C1 segment of cervical spinal cord (tissue), 14 donors: ENCODE data around the gene FAF1.

ENCODE experiments used
- DNase-seq, 14 donors: peaks; one replicate each; lab custom pipeline; 2025; lab: John Stamatoyannopoulos, UW

Gene FAF1

DNA sequence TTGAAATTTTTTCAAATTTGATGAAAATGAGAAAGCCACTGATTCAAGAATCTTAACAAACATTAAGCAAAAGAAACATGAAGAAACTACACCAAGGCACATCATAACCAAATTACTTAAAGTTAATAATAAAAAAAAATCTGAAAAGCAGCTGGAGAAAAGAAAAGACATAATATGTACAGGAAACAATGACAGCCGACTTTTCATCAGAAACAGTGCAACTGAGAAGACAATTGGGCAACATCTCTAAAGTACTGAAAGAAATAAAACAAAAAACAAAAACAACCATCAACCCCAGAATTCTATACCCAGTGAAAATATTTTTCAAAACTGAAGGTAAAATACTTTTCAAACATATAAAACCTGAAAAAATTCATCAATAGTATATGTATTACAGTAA, 463.1 kb downstream of the FAF1 start:
- DNase-seq, result no peak

DNA sequence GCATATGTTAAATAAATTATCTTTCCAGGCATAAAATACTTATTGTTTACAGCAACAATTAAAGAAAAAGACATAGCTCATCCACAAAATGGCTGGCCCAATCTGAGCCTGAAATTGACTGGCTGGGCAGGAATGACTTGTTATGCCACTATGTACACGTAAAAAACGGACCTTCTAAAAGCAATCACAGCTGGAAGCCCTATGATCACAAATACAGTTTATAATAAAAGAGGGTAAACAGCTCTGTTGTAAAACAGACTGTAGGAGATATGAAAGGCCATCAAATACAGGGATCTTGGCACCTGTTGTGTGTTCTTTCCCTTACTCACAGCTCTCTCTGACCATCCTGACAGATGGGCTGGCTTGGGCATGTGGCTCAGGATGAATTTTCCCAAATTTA, 466.4 kb downstream of the FAF1 start:
- DNase-seq, result no peak

DNA sequence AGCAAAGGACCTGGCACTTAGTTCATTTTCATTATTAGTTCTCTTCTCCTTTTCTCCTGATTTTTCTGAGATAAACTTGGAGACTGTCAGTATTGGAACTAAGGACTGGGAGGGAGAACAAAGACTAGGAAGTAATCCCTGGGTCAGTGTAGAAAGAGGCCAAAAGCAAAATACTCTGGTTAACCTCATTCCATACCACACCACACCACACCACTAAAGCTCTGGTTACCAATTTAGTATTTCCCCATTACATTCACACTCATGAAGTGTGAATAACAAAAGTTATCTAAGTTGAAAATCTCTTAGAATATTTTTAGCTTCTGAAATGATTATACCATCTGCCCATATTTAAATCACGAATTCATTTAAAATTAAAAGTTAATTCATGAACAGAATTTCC, 467.9 kb downstream of the FAF1 start:
- DNase-seq, result no peak

DNA sequence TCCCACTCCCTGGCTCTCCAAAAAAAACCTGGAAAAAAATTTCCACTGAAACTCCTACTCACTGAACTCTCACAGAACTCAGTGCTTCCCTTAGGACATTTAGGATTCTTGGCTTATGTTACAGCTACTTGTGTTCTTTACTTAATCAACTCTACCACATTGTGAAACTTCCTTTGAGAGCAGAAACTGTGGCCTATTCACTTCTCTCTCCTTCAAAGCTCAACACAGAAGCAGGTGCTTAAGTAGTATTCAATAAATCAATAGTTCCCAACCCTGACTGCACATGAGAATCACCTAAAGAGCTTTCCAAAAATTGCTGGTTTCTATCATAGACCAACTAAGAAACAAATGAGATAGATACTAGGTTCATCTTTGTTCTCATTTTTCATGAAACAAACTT, 468.9 kb downstream of the FAF1 start:
- DNase-seq, result no peak

DNA sequence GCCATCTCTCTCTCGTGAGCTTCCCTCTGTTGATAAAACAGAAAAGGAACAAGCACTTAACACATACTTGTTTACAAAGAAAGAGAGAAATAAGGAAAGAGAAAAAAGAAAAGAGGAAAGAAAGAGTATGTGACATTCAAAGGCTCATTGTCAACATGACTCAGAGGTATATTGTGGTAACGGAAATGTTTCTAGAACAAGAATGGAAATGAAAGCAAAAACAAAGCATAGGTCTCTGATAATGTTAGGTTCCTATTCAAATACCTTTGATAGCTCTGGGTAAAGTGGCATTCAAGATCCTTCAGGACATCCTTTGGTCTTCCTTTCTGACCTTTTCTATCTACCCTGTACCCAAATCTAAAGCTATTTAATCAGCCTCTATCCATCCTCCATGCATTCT, 469.4 kb downstream of the FAF1 start:
- no peak for DNase-seq

DNA sequence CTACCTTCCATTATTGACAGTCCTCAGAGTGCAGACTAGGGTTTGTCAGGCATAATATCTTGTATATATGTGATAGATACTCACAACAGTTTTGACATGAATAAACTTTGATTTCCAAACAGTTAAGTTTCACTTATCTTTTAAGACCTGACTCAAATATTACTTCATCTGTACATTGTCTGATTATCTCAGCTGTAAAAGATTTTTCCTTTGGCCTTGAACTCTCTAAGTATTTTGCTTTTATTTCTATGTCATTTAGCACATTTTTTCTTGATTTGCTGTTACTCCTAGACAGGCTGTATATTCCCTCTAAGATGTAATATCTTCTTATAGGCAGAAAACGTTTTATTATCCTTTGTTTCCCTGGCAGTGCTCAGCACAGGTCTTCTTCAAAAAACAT, 471.2 kb downstream of the FAF1 start:
- DNase-seq, result no peak

DNA sequence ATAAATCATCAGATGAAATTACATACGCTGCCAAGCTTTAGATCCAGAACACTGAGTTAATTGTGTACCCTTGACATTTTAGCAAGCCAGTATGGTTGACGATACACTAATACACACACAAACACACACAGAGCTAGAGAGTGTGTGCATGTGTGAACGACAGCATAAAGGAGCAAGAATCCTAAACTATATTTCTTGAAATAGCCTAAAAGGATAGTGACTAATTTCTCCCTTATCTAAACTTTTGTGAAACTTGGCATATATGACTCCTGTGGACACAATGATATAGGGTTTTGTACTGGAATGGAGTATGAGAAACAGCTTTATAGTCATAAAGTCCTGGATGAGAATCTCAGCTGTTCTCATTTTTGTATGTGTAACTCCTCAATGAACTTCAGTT, 471.7 kb downstream of the FAF1 start:
- no peak for DNase-seq

DNA sequence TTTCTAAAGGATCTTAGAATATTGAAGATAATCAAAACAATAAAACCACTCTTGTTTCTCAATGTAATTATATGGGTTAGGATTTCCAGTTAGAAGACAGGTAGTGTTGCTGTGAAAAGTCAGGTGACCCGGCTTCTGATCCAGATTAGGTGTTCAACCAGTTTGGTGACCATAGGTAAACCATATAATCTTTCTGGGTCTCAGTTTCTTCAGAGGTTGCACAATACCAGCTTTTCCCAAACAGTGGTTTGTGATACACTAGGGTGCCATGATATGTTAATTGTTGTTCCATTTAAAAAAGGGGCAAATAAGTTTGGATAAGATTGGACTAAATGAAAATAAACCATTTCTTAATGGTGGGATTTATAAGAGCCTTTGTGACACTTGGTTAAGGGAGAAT, 472.3 kb downstream of the FAF1 start:
- DNase-seq, result no peak

DNA sequence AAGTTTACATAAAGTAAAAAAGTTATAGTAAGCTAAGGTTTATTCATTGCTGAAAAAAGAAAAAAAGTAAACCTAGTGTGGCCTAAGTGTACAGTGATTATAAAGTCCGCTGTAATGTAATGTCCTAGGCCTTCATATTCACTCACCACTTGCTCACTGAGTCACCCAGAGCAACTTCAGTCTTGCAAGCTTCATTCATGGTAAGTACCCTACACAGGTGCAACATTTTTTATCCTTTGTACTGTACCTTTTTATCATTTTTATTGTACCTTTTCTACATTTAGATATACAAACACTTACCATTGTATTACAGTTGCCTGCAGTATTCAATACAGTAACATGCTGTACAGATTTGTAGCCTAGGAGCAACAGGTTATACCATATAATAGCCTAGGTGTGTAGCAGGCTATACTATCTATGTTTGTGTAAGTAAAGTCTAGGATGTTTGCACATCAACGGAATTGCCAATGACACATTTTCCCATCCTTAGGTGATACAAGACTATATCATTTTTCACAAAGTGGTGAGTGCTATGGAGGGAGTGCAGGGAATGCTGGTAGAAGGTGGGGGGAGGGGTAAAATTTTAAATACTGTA, 478.8 kb downstream of the FAF1 start:
- no peak for DNase-seq

DNA sequence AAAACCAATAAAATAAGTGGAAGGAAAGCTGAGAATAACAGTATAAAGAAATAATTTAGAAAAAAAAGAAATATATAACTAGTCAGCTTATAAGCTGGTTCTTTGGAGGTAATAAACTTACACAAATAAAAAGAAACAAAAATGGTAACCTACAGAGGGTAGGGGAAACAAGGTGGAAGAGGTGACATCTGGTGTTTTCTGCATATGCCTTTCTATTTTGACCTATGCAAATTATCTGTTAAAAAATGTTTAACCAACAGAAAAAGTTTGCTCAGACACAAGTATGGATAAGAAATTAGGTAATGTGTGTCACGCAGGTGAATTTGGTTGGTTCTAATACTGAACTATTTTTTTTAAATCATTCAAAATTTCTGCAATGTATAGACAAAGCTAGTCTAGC, 483.3 kb downstream of the FAF1 start:
- DNase-seq, result no peak

DNA sequence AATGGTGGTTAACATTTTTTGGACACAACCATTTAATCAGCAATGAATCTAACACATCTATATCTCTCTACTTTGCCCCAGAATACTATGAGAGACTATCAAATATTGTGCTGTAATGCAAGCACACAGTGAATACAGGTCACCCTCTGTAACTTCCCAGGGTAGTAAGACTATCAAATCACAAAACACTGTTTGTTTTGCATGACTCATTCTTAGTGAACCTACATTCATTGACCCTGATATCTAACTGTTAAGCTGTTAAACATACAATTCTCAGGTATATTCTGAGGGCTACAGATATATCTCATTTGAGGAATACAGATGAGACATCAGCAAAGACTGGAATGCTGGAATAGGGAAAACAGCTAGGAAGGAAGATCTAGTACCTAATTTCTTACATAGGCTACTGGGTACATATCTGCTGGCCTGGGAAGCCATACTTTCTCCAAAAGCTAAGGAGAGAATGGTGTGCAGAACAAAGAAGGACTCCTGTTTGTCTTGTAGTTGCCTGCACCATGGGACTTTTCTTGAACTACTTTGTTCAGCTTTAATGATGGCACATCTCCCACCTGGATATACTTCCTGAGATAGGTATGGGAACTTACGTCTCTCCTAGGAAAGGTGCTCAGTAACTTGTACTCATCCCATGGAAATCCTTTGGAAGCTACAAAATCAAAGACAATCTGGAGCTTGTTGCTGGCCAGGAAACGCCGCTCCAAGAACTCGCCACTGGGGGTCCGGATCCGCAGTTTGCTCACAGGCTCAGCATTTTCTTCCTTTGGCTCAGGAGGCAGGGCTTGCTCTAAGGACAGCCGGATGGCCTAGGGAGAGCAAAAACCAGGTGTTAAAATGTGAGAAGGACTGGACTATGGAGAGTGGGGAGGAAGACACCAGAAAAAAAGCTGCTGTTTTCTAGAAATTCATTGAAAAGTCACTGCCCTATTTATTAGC, 484.9 kb downstream of the FAF1 start:
- no peak for DNase-seq

DNA sequence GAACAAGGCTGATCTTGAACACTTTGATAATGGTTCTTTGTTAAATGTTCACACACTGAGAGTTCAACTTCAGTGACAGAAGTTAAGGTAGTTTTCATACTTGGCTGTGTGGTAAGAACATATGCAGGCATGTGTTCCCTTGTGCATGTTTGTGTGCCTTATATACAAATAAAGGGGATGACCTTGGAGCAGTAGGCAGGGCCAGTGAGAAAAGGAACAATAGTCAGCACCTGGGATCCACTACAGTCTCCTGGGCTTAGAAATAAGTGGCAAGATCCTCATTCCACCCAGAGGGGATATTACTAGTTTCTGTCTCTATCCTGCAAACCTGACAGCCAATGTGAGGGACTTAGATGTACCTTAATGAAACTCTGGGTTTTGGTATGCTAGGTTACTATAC, 486.6 kb downstream of the FAF1 start:
- DNase-seq, result no peak

DNA sequence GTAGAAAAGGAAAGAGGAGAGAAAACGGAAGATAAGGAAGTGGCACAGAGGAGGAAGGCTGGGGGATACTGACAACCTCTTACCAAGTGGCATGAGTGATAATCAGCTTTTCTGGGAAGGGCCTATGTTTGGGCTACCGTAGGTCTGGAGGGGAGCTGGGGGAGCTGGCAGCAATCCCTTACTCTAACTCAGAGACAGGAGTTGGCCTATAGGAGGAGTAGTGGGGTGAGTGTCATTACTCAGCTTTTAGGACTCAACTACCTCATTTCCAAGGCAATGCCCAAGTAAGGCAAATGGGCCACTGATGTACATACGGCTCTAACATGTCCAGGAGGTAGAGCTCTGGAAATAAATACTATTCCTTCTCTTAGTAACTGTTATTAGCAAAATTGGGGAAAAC, 488.1 kb downstream of the FAF1 start:
- no peak for DNase-seq

DNA sequence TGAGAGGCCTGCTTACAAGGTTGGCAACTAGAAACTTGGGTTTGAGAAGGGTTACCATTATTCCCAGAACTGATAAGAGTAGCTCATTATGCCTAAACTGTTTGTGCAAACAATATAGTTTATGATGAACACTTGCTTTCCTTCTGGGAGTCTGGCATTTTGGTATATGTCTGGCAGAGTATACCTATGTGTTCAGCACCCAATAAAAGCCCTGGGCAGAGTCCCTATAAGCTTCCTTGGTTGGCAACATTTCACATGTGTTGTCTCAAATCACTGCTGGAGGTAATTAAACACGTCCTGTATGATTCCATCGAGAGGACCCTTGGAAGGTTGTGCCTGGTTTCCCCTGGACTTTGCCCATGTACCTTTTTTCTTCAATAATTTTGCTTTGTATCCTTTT, 497.1 kb downstream of the FAF1 start:
- DNase-seq, result no peak

DNA sequence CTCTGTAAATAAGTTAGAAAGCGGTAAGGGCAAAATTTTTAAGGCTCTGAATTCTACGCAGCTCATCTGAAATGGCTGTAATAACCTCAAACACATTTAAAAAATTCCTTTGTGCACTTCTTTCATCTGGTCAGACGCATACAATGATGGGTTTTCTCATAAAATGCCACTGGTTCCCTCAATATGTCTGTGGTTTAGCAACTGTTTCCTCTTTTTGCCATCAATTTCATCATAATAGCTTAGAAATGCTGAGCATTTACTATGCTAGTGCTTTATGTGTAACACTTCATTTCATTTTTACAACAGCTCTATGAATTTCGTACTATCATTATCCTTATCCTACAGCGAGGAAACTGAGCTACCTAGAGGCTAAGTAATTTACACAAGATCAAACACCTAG, 501.6 kb downstream of the FAF1 start:
- no peak for DNase-seq

DNA sequence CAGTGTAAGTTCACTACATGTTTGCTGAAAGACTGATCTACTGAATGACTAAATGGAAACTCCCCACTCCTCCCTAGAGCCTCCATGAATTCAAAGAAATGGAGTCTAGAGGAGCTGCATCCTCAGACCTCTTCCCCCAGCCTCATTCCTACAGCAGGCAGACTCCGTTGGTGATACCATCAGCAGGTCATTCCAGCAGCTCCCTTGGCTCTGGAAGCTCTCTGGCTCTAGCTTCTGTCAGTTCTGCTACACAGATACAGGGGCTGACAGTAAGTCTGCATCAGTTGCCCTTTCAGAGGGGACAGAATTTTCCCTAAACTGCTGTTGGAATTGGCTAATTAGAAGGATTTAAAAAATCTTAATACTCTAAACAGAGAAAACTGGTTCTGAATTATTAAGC, 505.2 kb downstream of the FAF1 start:
- no peak for DNase-seq

DNA sequence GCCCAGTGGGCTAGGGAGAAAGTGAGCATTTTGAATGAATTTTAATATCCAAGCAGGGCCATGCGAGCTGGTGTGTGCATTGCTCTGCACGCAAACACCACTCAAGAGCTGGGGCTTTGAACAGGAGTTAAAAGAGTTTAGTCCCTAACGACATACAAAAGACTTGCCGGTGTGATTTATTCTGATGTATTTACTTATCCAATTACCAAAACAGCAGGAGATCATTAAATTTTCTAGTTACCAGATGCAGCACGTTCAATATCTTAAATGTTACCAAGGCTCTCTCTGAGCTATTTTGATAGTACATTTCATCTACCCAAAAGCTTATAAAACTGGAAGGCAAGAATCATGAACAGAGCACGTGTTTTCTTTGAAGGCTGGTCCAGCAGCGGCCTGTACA, 506.8 kb downstream of the FAF1 start:
- DNase-seq, result no peak

DNA sequence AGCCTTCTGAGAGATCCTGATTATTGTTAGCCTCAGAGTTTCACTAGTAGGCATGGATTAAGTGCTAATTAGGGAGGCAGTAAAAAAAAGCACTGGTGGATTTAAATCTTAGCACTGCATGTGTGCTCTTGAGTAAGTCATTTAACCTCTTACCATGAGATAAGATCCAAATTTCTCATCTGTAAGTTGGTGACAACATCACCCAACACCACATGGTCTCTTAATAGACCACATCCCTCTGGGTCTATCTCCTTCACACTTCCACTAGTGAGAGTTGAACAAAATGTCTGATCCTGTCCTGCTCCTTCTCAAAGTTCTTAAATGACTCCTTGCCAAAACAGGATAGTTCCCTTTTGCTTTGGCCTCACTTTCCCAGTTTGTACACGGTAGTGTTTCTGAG, 507.4 kb downstream of the FAF1 start:
- DNase-seq, result no peak

DNA sequence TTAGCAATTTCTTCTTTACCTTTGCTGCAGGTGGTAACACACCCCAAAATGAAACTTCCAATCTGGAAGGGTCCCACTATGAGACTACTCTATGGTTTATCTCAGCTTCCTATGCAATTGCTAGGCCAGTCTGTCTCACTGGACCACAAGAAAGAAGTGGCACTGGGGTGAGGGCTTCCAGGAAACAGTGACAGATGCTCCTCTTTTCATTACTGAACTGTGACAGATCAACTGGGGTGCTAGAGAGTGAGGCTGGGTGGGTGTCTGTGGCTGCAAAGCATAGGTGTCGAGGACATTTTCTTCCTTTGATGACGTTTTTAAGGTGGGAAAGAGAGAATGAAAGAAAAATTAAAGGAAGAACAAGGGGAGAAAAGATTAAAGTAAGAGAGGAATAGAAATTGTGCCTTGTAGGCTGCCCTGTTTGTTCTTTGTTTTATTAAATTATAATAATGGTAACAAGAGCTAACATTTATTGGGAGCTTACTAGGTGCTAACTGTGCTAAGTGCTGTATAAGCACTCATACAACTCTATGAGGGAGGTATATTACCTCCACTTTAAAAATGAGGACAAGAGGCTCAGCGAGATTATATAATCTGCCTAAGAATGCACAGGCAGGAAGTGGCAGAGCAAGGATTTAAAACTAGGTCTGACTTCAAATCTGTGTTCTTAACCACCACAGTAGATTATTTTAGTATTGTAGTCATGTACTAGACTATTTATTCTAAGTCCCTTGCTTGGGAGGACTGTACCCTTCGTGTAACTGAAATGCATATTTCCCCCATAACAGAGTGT, 509.0 kb downstream of the FAF1 start:
- no peak for DNase-seq

DNA sequence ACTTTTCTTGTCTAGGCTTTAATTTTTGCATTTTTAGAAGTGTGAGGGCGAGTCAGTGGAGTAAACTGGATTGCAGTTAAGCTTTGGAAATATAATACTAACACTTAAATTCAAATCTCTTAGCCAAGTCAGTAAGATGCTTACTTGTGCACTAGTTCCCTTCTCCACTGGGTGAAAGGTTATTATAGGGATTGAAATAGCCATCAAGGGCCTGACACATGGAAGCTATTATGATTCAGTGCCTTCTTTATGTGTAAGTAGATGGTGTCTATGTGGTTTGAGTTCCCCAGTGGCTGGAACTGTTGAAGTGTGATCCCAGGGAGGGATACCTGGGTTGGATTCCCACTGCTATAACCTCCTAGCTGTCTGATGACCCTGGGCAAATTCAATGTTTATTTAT, 512.1 kb downstream of the FAF1 start:
- no peak for DNase-seq

DNA sequence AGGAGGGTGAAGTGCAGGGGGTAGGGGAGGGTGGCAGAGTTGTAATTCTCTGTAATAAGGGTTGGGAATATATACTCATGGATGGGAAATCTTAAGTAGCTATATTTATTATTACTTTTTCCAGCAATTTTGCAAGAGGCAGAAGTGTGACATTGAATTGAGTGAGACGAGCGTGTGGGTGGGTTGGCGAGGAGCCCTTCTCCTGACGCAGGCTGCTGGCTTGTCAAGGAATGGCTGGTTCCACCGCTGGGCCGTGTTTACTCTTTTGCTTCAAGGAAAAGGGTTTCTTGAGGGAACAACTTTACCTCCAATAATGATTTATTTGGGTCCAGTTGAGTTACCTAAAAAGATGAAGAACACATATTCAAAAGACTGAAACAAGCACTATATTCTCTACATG, 518.9 kb downstream of the FAF1 start:
- no peak for DNase-seq

DNA sequence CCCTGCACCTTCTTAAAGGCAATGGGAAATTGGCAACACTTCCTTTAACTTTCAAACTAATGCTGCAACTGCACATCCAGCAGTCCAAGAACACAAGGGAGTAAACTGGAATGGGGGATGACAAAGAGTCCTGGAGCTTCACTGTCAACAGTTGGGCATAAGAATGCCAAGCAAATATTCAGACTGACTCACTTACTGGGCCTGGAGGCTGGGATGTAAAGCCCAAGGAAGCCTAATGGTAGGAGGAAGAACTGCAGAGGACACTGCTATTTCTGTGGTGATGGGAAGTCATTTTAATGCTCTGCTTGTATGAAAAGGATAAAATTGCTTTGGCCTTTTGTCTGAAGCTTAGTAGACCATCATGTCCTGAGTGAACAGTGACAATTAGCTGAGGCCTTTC, 521.1 kb downstream of the FAF1 start:
- DNase-seq, result no peak

DNA sequence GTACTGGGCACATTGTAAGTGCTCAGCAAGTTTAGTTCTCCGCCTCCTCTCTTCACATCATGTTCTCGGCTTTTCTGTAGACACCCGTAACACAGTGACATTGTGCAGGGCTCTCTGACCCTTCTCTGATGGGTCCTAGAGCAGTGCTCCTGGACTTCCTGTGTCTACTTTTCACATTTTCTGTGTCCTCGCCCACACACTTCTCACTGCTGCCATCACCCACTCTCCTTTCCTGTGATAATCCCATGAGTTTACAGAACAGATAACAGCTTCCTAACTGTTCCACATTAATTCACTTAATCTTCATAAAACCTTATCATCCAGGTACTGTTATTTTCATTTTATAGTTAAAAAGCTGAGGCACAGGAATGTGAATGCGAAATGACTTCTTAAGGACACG, 523.6 kb downstream of the FAF1 start:
- DNase-seq, result no peak
